GM23248 (cell line): ENCODE measurements around the gene ZC3H18. TPM values are rescaled to one million over a fixed set of nuclear protein-coding genes. Genes with fewer than 3 reads are reported as not detected.

Experiments
- DNase-seq: peaks from one replicate; pipeline ENCODE4 v3.0.0-alpha.2; 2015
- H2AFZ ChIP-seq: fragments of 200-600 bp; sonication (generic); 2 replicates; pipeline ENCODE4 v1.6.1; 2016; ENCODE audit warnings: antibody characterized with exemption
- H3F3A ChIP-seq: fragments of 200-600 bp; sonication (generic); 2 replicates; pipeline ENCODE4 v1.6.1; 2016; ENCODE audit warnings: mild to moderate bottlenecking, antibody characterized with exemption, mixed run types; ENCODE audit not compliant: insufficient read depth
- H3K27ac ChIP-seq: fragments of 200-600 bp; sonication (generic); 2 replicates; pipeline ENCODE4 v1.5.1; 2016; ENCODE audit warnings: mild to moderate bottlenecking
- H3K27me3 ChIP-seq: fragments of 200-600 bp; sonication (generic); replicated peaks from 2 replicates; pipeline ENCODE4 v1.6.1; 2016; ENCODE audit warnings: mild to moderate bottlenecking; ENCODE audit not compliant: insufficient read depth
- H3K36me3 ChIP-seq: fragments of 200-600 bp; sonication (generic); 2 replicates; pipeline ENCODE4 v1.6.1; 2016; ENCODE audit warnings: low read depth, mild to moderate bottlenecking
- H3K4me1 ChIP-seq: fragments of 200-600 bp; sonication (generic); 2 replicates; pipeline ENCODE4 v1.6.1; 2016; ENCODE audit warnings: mild to moderate bottlenecking; ENCODE audit not compliant: insufficient read depth
- H3K4me2 ChIP-seq: fragments of 200-600 bp; sonication (generic); one replicate; pipeline ENCODE4 v1.6.1; 2016; ENCODE audit warnings: mild to moderate bottlenecking; ENCODE audit not compliant: unreplicated experiment
- H3K4me3 ChIP-seq: fragments of 200-600 bp; sonication (generic); 2 replicates; pipeline ENCODE4 v1.5.1; 2016; ENCODE audit warnings: mild to moderate bottlenecking
- H3K79me2 ChIP-seq: fragments of 200-600 bp; sonication (generic); 2 replicates; pipeline ENCODE4 v1.6.1; 2016; ENCODE audit warnings: mild to moderate bottlenecking; ENCODE audit not compliant: insufficient read depth
- H3K9ac ChIP-seq: fragments of 200-600 bp; sonication (generic); 2 replicates; pipeline ENCODE4 v1.6.1; 2016; ENCODE audit warnings: mild to moderate bottlenecking
- H3K9me2 ChIP-seq: fragments of 200-600 bp; sonication (generic); 2 replicates; pipeline ENCODE4 v1.6.1; 2016; ENCODE audit warnings: mixed run types, mild to moderate bottlenecking, moderate library complexity; ENCODE audit not compliant: insufficient read depth
- H3K9me3 ChIP-seq: fragments of 200-600 bp; sonication (generic); one replicate; pipeline ENCODE4 v1.6.1; 2017; ENCODE audit warnings: low read depth
- H4K20me1 ChIP-seq: fragments of 200-600 bp; sonication (generic); 2 replicates; pipeline ENCODE4 v1.6.0; 2016; ENCODE audit not compliant: insufficient read depth
- EZH2 ChIP-seq: fragments of 200-600 bp; sonication (generic); IDR thresholded peaks from 2 replicates; pipeline ENCODE4 v1.6.1; 2018; ENCODE audit warnings: antibody characterized with exemption, mild to moderate bottlenecking; ENCODE audit not compliant: insufficient read depth, poor library complexity, severe bottlenecking
- EZH2phosphoT487 ChIP-seq: fragments of 200-600 bp; sonication (generic); IDR thresholded peaks from 2 replicates; pipeline ENCODE4 v1.6.1; 2018; ENCODE audit warnings: antibody characterized with exemption, moderate library complexity, mild to moderate bottlenecking, low read depth; ENCODE audit not compliant: insufficient read depth
- WGBS, 2 experiments: methylation state at CpG; one replicate each; pipeline ENCODE4 v1.1.6; 2015 to 2017; ENCODE audit warnings: low lambda C conversion rate in 2 of 2, low coverage in 1 of 2; ENCODE audit errors: missing lambda C conversion rate in 2 of 2; 5-methylcytosine and 5-hydroxymethylcytosine counted together
- in situ Hi-C: fragments of 300-500 bp; cut with MboI; formaldehyde crosslinking; loops from 2 replicates; pipeline ENCODE4 v1.15.0; 2020
- polyA plus RNA-seq: library from polyadenylated mRNA; unstranded; fragments of >200 nt; fragmentation: Nextera tagmentation; extraction: Ambion mirVana; gene quantifications from 2 replicates; pipeline ENCODE4 v1.2.1, GENCODE V29; 2016
- total RNA-seq: library from RNA; depleted of rRNA; stranded (reverse); fragments of >200 nt; shearing (Covaris generic); gene quantifications from 2 replicates; pipeline ENCODE4 v1.2.3, GENCODE V29; 2014

The ZC3H18 gene
- total and polyA plus RNA-seq, 2 experiments from 2014 or later, result 9.7 to 24.9 TPM

DNA sequence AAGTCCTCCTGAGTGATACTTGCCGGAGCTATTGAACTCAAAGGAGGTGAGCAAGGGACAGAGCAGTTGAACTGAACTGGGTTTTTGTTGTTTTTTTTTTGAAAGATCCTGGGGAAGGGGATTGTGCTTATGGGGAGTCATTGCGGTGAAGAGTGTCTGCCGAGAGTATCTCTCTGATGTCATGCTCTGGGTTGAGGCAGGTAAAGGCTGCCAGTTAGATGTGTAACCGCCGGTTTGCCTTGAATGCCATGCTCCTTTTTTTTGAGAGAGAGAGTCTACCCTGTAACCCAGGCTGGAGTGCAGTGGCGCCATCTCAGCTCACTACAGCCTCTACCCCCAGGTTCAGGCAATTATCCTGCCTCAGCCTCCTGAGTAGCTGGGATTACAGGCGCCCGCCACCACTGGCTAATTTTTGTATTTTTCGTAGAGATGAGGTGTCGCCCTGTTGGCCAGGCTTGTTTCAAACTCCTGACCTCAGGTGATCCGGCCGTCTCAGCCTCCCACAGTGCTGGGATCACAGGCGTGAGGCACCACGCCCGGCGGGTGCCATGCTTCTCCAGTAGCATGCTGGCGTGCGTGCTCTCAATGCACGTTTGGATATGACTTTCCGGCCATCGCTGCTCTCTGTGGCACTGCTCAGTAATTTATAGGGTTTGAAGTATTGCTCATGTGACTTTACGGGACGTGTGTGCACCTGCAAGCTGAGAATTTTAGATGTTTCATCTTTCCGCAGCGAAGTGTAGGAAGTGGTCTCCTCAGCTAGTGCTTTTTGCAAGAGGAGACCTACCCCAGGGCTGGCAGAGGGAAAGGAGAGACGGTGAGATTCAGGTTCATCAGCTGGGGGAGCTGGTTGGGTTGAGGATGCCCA is 8.5 kb downstream of the ZC3H18 start:
- DNase-seq, result no peak
- Histone ChIP-seq H3K4me1 (no peaks in the 10 kb centered on the region), H3F3A (no peaks in the 10 kb centered on the region), H3K9me2 (no peaks in the 10 kb centered on the region), H3K27me3 (no peaks in the 10 kb centered on the region), H3K79me2 (peaks cover 83% of the 10 kb centered on the region), H3K4me2 (no peak overlapping the region), H3K9me3 (no peaks in the 10 kb centered on the region), H3K4me3 (no peak overlapping the region), H3K36me3 (peaks cover 9% of the 10 kb centered on the region; the same call in 1 of the 2 replicates), H4K20me1 (no peaks in the 10 kb centered on the region), H2AFZ (no peak overlapping the region), H3K27ac (no peak overlapping the region), H3K9ac (no peak overlapping the region)
- 91 to 93% methylated on average over 26 of the region's 26 CpGs for WGBS, 2 experiments
- TF ChIP-seq EZH2 (no peak), EZH2phosphoT487 (no peak)
- in situ Hi-C loops, result no loop called here

DNA sequence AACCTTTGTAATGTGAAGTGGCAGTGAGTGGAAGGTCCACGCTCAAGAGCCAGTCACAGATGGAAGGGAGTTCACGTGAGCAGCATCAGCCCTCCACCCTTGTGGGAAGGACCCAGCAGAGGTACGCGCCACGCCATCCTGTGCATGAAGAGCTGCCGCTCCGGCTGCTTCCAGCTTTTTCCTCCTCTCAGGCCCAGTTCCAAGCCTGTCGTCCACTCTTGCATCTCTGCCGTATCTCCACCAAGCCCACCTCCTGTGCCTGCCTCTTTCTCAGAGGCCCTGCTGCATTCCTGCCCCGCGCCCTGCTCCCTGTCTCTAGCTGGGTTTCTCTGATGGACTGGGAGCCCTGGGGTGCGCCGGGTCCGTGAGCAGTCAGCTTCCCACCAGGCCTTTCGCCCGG is 10.2 kb downstream of the ZC3H18 start:
- Histone ChIP-seq H2AFZ (no peak overlapping the region), H3F3A (no peaks in the 10 kb centered on the region), H3K4me1 (no peaks in the 10 kb centered on the region), H3K4me3 (no peak overlapping the region), H3K79me2 (peaks cover 92% of the 10 kb centered on the region), H3K9me3 (no peaks in the 10 kb centered on the region), H3K9me2 (no peaks in the 10 kb centered on the region), H3K36me3 (peaks cover 9% of the 10 kb centered on the region; the same call in 1 of the 2 replicates), H3K27ac (no peak overlapping the region), H3K9ac (no peak overlapping the region), H3K4me2 (no peak overlapping the region), H3K27me3 (no peaks in the 10 kb centered on the region), H4K20me1 (no peaks in the 10 kb centered on the region)
- WGBS, 2 experiments, result 94 to 96% methylated on average over 16 of the region's 16 CpGs
- in situ Hi-C loops, result no loop called here
- no peak for TF ChIP-seq EZH2
- no peak for TF ChIP-seq EZH2phosphoT487
- DNase-seq, result no peak

DNA sequence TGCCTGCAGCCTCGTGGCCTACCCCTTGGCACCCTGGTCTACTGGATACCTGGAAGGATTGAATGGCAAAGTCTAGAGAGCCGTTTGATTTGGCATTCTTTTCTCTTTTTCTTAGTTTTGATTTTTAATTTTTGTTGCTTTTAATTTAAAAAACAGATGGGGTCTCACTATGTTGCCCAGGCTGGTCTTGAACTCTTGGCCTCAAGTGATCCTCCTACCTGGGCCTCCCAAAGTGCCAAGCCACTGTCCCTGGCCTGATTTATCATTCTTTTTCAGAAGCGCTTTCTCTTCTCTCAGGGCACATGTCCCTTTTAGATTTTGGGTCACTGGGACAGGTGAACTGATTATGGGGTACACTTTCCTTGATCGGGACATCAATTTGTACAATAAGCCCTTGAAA is 10.8 kb downstream of the ZC3H18 start:
- Histone ChIP-seq H3K79me2 (peaks cover 93% of the 10 kb centered on the region), H3K9me2 (no peaks in the 10 kb centered on the region), H3K4me3 (no peak overlapping the region), H3F3A (no peaks in the 10 kb centered on the region), H3K4me2 (no peak overlapping the region), H2AFZ (no peak overlapping the region), H4K20me1 (no peaks in the 10 kb centered on the region), H3K27me3 (no peaks in the 10 kb centered on the region), H3K4me1 (no peaks in the 10 kb centered on the region), H3K9me3 (no peaks in the 10 kb centered on the region), H3K27ac (no peak overlapping the region), H3K9ac (no peak overlapping the region), H3K36me3 (peaks cover 9% of the 10 kb centered on the region; the same call in 1 of the 2 replicates)
- TF ChIP-seq EZH2 (no peak), EZH2phosphoT487 (no peak)
- no peak for DNase-seq
- WGBS, 2 experiments, result 96% methylated on average over 4 of the region's 4 CpGs
- in situ Hi-C loops, result no loop called here

DNA sequence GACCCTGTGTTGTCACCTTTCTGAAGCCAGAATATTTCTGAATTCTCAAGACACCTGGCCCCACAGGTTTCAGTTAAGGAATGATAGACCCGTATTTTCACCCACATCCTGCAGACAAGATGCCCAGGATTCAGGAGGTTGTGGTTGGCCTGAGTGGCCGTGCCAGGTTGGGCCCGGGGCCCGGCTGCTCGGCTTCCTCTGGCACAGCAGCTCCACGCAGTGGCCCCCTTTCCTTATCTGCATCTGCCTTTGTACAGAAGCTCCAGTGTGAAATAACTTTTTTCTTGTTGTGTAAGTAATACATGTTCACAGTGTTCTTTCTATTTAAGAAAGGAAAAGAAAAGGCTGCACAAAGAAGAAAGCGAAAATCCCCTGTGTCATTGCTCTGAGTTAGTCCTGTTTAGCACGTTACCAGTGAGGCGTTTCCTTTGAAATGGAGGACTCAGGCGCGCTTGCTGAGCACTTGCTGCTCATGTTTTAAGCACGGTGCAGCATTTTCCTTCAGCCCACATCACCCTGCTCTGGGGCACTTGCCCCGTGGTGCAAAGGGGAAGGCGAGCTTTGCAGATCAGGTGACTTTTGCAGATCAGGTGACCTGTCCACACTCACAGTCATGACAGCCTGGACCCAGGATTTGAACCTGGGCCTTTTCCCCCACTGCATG is 12.8 kb downstream of the ZC3H18 start:
- DNase-seq, result no peak
- in situ Hi-C loops, result no loop called here
- TF ChIP-seq EZH2phosphoT487, result no peak
- TF ChIP-seq EZH2, result no peak
- Histone ChIP-seq H3K4me1 (no peaks in the 10 kb centered on the region), H3K36me3 (peaks cover 9% of the 10 kb centered on the region; the same call in 1 of the 2 replicates), H3K4me3 (no peak overlapping the region), H3K27me3 (no peaks in the 10 kb centered on the region), H3K79me2 (peaks cover 75% of the 10 kb centered on the region), H4K20me1 (no peaks in the 10 kb centered on the region), H3K9me2 (no peaks in the 10 kb centered on the region), H3K9me3 (no peaks in the 10 kb centered on the region), H3K27ac (no peak overlapping the region), H3F3A (no peaks in the 10 kb centered on the region), H2AFZ (no peak overlapping the region), H3K9ac (no peak overlapping the region), H3K4me2 (no peak overlapping the region)
- WGBS, 2 experiments, result 92 to 94% methylated on average over 14 of the region's 14 CpGs
